Mesothelial cell of epicardium (in vitro differentiated cells): ENCODE results near the gene INO80. TPM values are rescaled to one million over a fixed set of nuclear protein-coding genes. Genes with fewer than 3 reads are reported as not detected.

ENCODE experiments used
- DNase-seq, 2 experiments: peaks; one replicate each; pipeline ENCODE4 v3.0.0; 2021; ENCODE audit warnings: low spot score in 2 of 2; ENCODE audit not compliant: unreplicated experiment in 2 of 2
- H3K27ac Mint-ChIP-seq: 2 replicates; pipeline ENCODE4 v1.8.0; 2021; ENCODE audit warnings: mixed read lengths
- H3K27me3 Mint-ChIP-seq: 2 replicates; pipeline ENCODE4 v1.8.0; 2021; ENCODE audit warnings: low read depth, mixed read lengths
- H3K36me3 Mint-ChIP-seq: 2 replicates; pipeline ENCODE4 v1.8.0; 2021; ENCODE audit warnings: mixed read lengths
- H3K4me1 Mint-ChIP-seq: 2 replicates; pipeline ENCODE4 v1.8.0; 2021; ENCODE audit warnings: mixed read lengths
- H3K4me3 Mint-ChIP-seq: 2 replicates; pipeline ENCODE4 v1.8.0; 2021; ENCODE audit warnings: mild to moderate bottlenecking, moderate library complexity, mixed read lengths
- H3K9me3 Mint-ChIP-seq: 2 replicates; pipeline ENCODE4 v1.8.0; 2021; ENCODE audit warnings: mixed read lengths
- CTCF ChIP-seq: fragments of 200-600 bp; sonication (generic); IDR thresholded peaks from one replicate; pipeline ENCODE4 v1.5.0; 2021; ENCODE audit warnings: antibody characterized with exemption; ENCODE audit not compliant: unreplicated experiment
- total RNA-seq: library from RNA; stranded (reverse); gene quantifications from 3 replicates; pipeline ENCODE4 v1.2.1, GENCODE V29; 2021

INO80 gene
- total RNA-seq, 1 donor from 2014 or later = 23.7 TPM

- no peak for DNase-seq
- H3K4me3 Mint-ChIP-seq = no peak overlapping the region
- peaks cover 5% of the 10 kb centered on the region for H3K4me1 Mint-ChIP-seq
- no peaks in the 10 kb centered on the region for H3K36me3 Mint-ChIP-seq
- H3K27ac Mint-ChIP-seq = no peak overlapping the region
- no peaks in the 10 kb centered on the region for H3K9me3 Mint-ChIP-seq
- peaks cover 16% of the 10 kb centered on the region for H3K27me3 Mint-ChIP-seq
- TF ChIP-seq CTCF = no peak
Observed at GRCh38 chr15:40948706-40949473, 167.2 kb downstream of the INO80 start.

- Mint-ChIP-seq H3K4me1 (peaks cover 17% of the 10 kb centered on the region), H3K9me3 (no peaks in the 10 kb centered on the region), H3K4me3 (no peak overlapping the region), H3K36me3 (no peaks in the 10 kb centered on the region), H3K27ac (no peak overlapping the region), H3K27me3 (peaks cover 9% of the 10 kb centered on the region)
- TF ChIP-seq CTCF = no peak
- no peak for DNase-seq
Observed at GRCh38 chr15:40944510-40945296, 171.4 kb downstream of the INO80 start.

- H3K27me3 Mint-ChIP-seq = peaks cover 9% of the 10 kb centered on the region
- H3K4me3 Mint-ChIP-seq = no peak overlapping the region
- H3K27ac Mint-ChIP-seq = no peak overlapping the region
Observed at GRCh38 chr15:40943764-40944365, 172.2 kb downstream of the INO80 start.

GRCh38 chr15:40942878-40943277 lies 173.2 kb downstream of the INO80 start:
- no peak for DNase-seq
- H3K9me3 Mint-ChIP-seq = no peaks in the 10 kb centered on the region
- H3K27ac Mint-ChIP-seq = peak overlapping the region; percentile 39
- H3K4me1 Mint-ChIP-seq = peaks cover 17% of the 10 kb centered on the region
- TF ChIP-seq CTCF = no peak
- no peaks in the 10 kb centered on the region for H3K36me3 Mint-ChIP-seq
- H3K4me3 Mint-ChIP-seq = peak overlapping the region; percentile 63
- peaks cover 9% of the 10 kb centered on the region for H3K27me3 Mint-ChIP-seq

More at GRCh38 chr15:40943764-40944365, 172.2 kb downstream of the INO80 start:
- Mint-ChIP-seq H3K36me3 (no peaks in the 10 kb centered on the region), H3K4me1 (peaks cover 17% of the 10 kb centered on the region), H3K9me3 (no peaks in the 10 kb centered on the region)
- no peak for DNase-seq
- TF ChIP-seq CTCF = no peak

GRCh38 chr15:40942337-40942854 lies 173.7 kb downstream of the INO80 start:
- Mint-ChIP-seq H3K4me3 (peak overlapping the region; percentile 63), H3K27ac (peak overlapping the region; percentile 39), H3K27me3 (peaks cover 9% of the 10 kb centered on the region), H3K9me3 (no peaks in the 10 kb centered on the region), H3K36me3 (no peaks in the 10 kb centered on the region), H3K4me1 (peaks cover 17% of the 10 kb centered on the region)
- TF ChIP-seq CTCF = no peak
- DNase-seq = no peak
